K562 (cell line): Measurements from ENCODE around the gene PYM1. TPM values are rescaled to one million over a fixed set of nuclear protein-coding genes. Genes with fewer than 3 reads are reported as not detected.

Experiments
- BRD9 ChIP-seq: fragments of 450-650 bp; IDR thresholded peaks from 2 replicates; pipeline ENCODE4 v1.6.1; 2018; ENCODE audit warnings: low read depth; ENCODE audit not compliant: partially characterized antibody
- CEBPZ ChIP-seq: fragments of 150-350 bp; IDR thresholded peaks from 2 replicates; pipeline ENCODE4 v1.6.1; 2014; ENCODE audit warnings: low read depth, mild to moderate bottlenecking, low read length, borderline replicate concordance
- FOXP4 ChIP-seq: sonication (generic); formaldehyde crosslinking; IDR thresholded peaks from 2 replicates; pipeline ENCODE4 v1.8.0; 2022; ENCODE audit warnings: mild to moderate bottlenecking, missing genetic modification reagents, borderline replicate concordance
- HBP1 ChIP-seq: fragments of 450-650 bp; formaldehyde crosslinking; IDR thresholded peaks from 2 replicates; pipeline ENCODE4 v1.4.0; 2022; ENCODE audit warnings: missing genetic modification characterization
- MAZ ChIP-seq, 2 experiments: fragments of 450-650 bp in 1 of 2; sonication (generic) in 1 of 2; formaldehyde crosslinking; IDR thresholded peaks in 1 of 2; conservative IDR thresholded peaks in 1 of 2; 2 replicates each; pipeline versions ENCODE4 v1.4.0 to v1.5.0; 2020; ENCODE audit warnings: mild to moderate bottlenecking in 1 of 2, missing genetic modification reagents in 1 of 2
- PRDM10 ChIP-seq: fragments of 450-650 bp; IDR thresholded peaks from 2 replicates; pipeline ENCODE4 v1.6.1; 2018; ENCODE audit not compliant: partially characterized antibody
- TGIF2 ChIP-seq: sonication (generic); formaldehyde crosslinking; IDR thresholded peaks from 2 replicates; pipeline ENCODE4 v1.8.1; 2022; ENCODE audit warnings: mild to moderate bottlenecking, missing genetic modification reagents, moderate library complexity
- XRCC3 ChIP-seq: fragments of 450-650 bp; IDR thresholded peaks from 2 replicates; pipeline ENCODE4 v1.6.1; 2017; ENCODE audit warnings: mild to moderate bottlenecking, moderate library complexity
- ZNF174 ChIP-seq: fragments of 250-450 bp; sonication (Bioruptor Pico); IDR thresholded peaks from 2 replicates; pipeline ENCODE4 v1.4.0; 2020; ENCODE audit warnings: mild to moderate bottlenecking
- ZNF609 ChIP-seq: sonication (generic); formaldehyde crosslinking; IDR thresholded peaks from 2 replicates; pipeline ENCODE4 v1.8.1; 2023; ENCODE audit warnings: missing genetic modification reagents, mild to moderate bottlenecking, borderline replicate concordance
- polyA plus RNA-seq, 8 experiments: library from polyadenylated mRNA; depleted of rRNA in 4 of 8; stranded (reverse) in 5 of 8; unstranded in 3 of 8; fragments of >200 nt; fragmentation: Nextera tagmentation in 2 of 8; fragmentation: Illumina TruSeq in 1 of 8; extraction: Ambion mirVana in 2 of 8; extraction: Trizol in 1 of 8; gene quantifications; 2 replicates each; pipeline versions ENCODE4 v1.2.1 to v1.2.3, GENCODE V29; 2011 to 2014; ENCODE audit warnings: inconsistent platforms in 1 of 8, missing spikeins in 1 of 8
- total RNA-seq, 7 experiments: library from RNA; depleted of rRNA in 6 of 7; stranded (reverse); fragments of >200 nt in 6 of 7; fragmentation: Illumina TruSeq in 2 of 7; extraction: Trizol in 2 of 7; gene quantifications; 2 replicates each; pipeline versions ENCODE4 v1.2.1 to v1.2.3, GENCODE V29; 2011 to 2021; ENCODE audit warnings: low replicate concordance in 1 of 7

PYM1 gene
- total and polyA plus RNA-seq, 9 of the 15 experiments (the other 6 are each of a cell fraction or from before 2014, with no cell fraction given) = 29.0 to 51.3 (median 34.1) TPM

- no peak for TF ChIP-seq FOXP4 (CRISPR knock-in tag)
- TF ChIP-seq TGIF2 = no peak
- TF ChIP-seq ZNF174 (CRISPR knock-in tag) = no peak
- TF ChIP-seq BRD9 = no peak
- TF ChIP-seq XRCC3 = no peak
- TF ChIP-seq MAZ (CRISPR knock-in tag; conservative IDR thresholded peaks at IDR 0.05 in 1 of 2, IDR thresholded peaks at IDR 0.05 in 1 of 2) = peak in 1 of 2 experiments; percentile 41; a peak in 2 of 4 replicates
- TF ChIP-seq CEBPZ = no peak
- TF ChIP-seq ZNF609 (CRISPR knock-in tag) = no peak
- TF ChIP-seq PRDM10 = no peak
- no peak for TF ChIP-seq HBP1 (CRISPR knock-in tag)
Measured at GRCh38 chr12:55930771-55931316, 3.1 kb upstream of the PYM1 start, which contains the start of gene DGKA (continued).
